Measurements from ENCODE around the gene PODXL. TPM values are rescaled to one million over a fixed set of nuclear protein-coding genes. Genes with fewer than 3 reads are reported as not detected.

The PODXL gene
- total RNA-seq, 4 donors from 2014 or later: 24.5 to 40.3 (median 31.3) TPM

- peaks cover 0 to 15% (median 0%) of the 10 kb centered on the region in 4 donors for H3K27me3 ChIP-seq
- no peak overlapping the region for H3K27ac ChIP-seq (replicated peaks in 1 of 4)
- no peak overlapping the region for H3K4me3 ChIP-seq
- H3K4me1 ChIP-seq: peaks cover 0 to 7% (median 5%) of the 10 kb centered on the region in 4 donors
- WGBS: 95% methylated on average over 12 of the region's 12 CpGs
- no peak for TF ChIP-seq POLR2AphosphoS5 (IDR thresholded peaks at IDR 0.05)
- no peak for TF ChIP-seq POLR2A (IDR thresholded peaks at IDR 0.05; ENCODE audit: low read depth)
- TF ChIP-seq CTCF (IDR thresholded peaks at IDR 0.05): no peak
- no peak for TF ChIP-seq EP300 (IDR thresholded peaks at IDR 0.05)
- H3K36me3 ChIP-seq: no peaks in the 10 kb centered on the region
- intact Hi-C loops (cut with DNase I): no loop called here
- H3K9me3 ChIP-seq: no peaks in the 10 kb centered on the region
- DNase-seq (ENCODE audit: extremely low spot score): no peak
Measured at GRCh38 chr7:131602304-131602993, 46.0 kb upstream of the PODXL start.

GRCh38 chr7:131600085-131600881 lies 43.9 kb upstream of the PODXL start:
- Histone ChIP-seq H3K36me3 (no peaks in the 10 kb centered on the region), H3K4me3 (no peak overlapping the region), H3K27me3 (peaks cover 0 to 13% (median 0%) of the 10 kb centered on the region in 4 donors), H3K27ac (replicated peaks in 1 of 4) (no peak overlapping the region), H3K4me1 (peaks cover 0 to 7% (median 5%) of the 10 kb centered on the region in 4 donors), H3K9me3 (no peaks in the 10 kb centered on the region)
- no peak for TF ChIP-seq EP300 (IDR thresholded peaks at IDR 0.05)
- TF ChIP-seq POLR2A (IDR thresholded peaks at IDR 0.05; ENCODE audit: low read depth): no peak
- TF ChIP-seq POLR2AphosphoS5 (IDR thresholded peaks at IDR 0.05): no peak
- no peak for TF ChIP-seq CTCF (IDR thresholded peaks at IDR 0.05)
- DNase-seq (ENCODE audit: extremely low spot score): no peak
- WGBS: 70% methylated on average over 11 of the region's 11 CpGs
- intact Hi-C loops (cut with DNase I): no loop called here

GRCh38 chr7:131596785-131597184 lies 40.4 kb upstream of the PODXL start:
- Histone ChIP-seq H3K27ac (replicated peaks in 1 of 4) (no peak overlapping the region), H3K9me3 (no peaks in the 10 kb centered on the region), H3K4me1 (peaks cover 0 to 7% (median 5%) of the 10 kb centered on the region in 4 donors), H3K36me3 (no peaks in the 10 kb centered on the region), H3K27me3 (no peaks in the 10 kb centered on the region), H3K4me3 (no peak overlapping the region)
- 85% methylated on average over 6 of the region's 6 CpGs for WGBS
- TF ChIP-seq POLR2AphosphoS5 (IDR thresholded peaks at IDR 0.05): no peak
- no peak for TF ChIP-seq CTCF (IDR thresholded peaks at IDR 0.05)
- no peak for TF ChIP-seq EP300 (IDR thresholded peaks at IDR 0.05)
- TF ChIP-seq POLR2A (IDR thresholded peaks at IDR 0.05; ENCODE audit: low read depth): no peak
- intact Hi-C loops (cut with DNase I): no loop called here
- DNase-seq (ENCODE audit: extremely low spot score): no peak

GRCh38 chr7:131595699-131596098 lies 39.3 kb upstream of the PODXL start:
- no peak overlapping the region for H3K27ac ChIP-seq (replicated peaks in 1 of 4)
- no peaks in the 10 kb centered on the region for H3K27me3 ChIP-seq
- peaks cover 0 to 5% (median 3%) of the 10 kb centered on the region in 4 donors for H3K4me1 ChIP-seq
- no peaks in the 10 kb centered on the region for H3K9me3 ChIP-seq
- no peak for TF ChIP-seq EP300 (IDR thresholded peaks at IDR 0.05)
- TF ChIP-seq CTCF (IDR thresholded peaks at IDR 0.05): no peak
- no peak for TF ChIP-seq POLR2A (IDR thresholded peaks at IDR 0.05; ENCODE audit: low read depth)
- H3K36me3 ChIP-seq: no peaks in the 10 kb centered on the region
- H3K4me3 ChIP-seq: no peak overlapping the region
- intact Hi-C loops (cut with DNase I): no loop called here
- 88% methylated on average over 4 of the region's 4 CpGs for WGBS
- no peak for DNase-seq (ENCODE audit: extremely low spot score)

Data from esophagus muscularis mucosa (tissue), 4 donors.